ENCODE measurements around the gene TASL. TPM values are rescaled to one million over a fixed set of nuclear protein-coding genes. Genes with fewer than 3 reads are reported as not detected.

TASL gene
- total RNA-seq = not detected in 2 replicates

GRCh38 chrX:30577362-30577991 lies at the start of gene TASL:
TSS of gene TASL (minus strand) at chrX:30577766. CDS start at chrX:30560355, 17,411 bp downstream.

Other genes starting within 250 kb of the TASL start
- 3.6 and 4.3 TPM in 2 replicates for gene GK, start 75.7 kb upstream of the TASL start, total RNA-seq